Tibial nerve (tissue), 4 donors: ENCODE results near the gene STK10. TPM values are rescaled to one million over a fixed set of nuclear protein-coding genes. Genes with fewer than 3 reads are reported as not detected.

Experiments
- DNase-seq, 2 donors: peaks; one replicate each; pipeline ENCODE4 v3.0.0-alpha.2; 2019; ENCODE audit warnings: low spot score in 2 of 2
- H3K27ac ChIP-seq, 4 donors: fragments of 200-600 bp; sonication (generic) in 3 of 4; one replicate each; pipeline ENCODE4 v1.5.1; 2017 to 2019; ENCODE audit warnings: mild to moderate bottlenecking in 1 of 4
- H3K27me3 ChIP-seq, 2 donors: fragments of 200-600 bp; sonication (generic) in 1 of 2; one replicate each; pipeline versions ENCODE4 v1.5.1 to v1.6.0; 2017 to 2019
- H3K36me3 ChIP-seq, 3 donors: fragments of 200-600 bp; sonication (generic); one replicate each; pipeline ENCODE4 v1.5.1; 2018 to 2019
- H3K4me1 ChIP-seq, 4 donors: fragments of 200-600 bp; sonication (generic) in 3 of 4; one replicate each; pipeline ENCODE4 v1.5.1; 2017 to 2019
- H3K4me3 ChIP-seq, 4 donors: fragments of 200-600 bp; sonication (generic) in 3 of 4; one replicate each; pipeline ENCODE4 v1.5.1; 2017 to 2019; ENCODE audit warnings: mild to moderate bottlenecking in 1 of 4, moderate library complexity in 1 of 4
- H3K9me3 ChIP-seq, 4 donors: fragments of 200-600 bp; sonication (generic) in 3 of 4; one replicate each; pipeline ENCODE4 v1.5.1; 2017 to 2019
- CTCF ChIP-seq, 5 experiments: fragments of 200-600 bp in 3 of 5; fragments of 450-650 bp in 2 of 5; sonication (generic) in 3 of 5; IDR thresholded peaks; one replicate each; pipeline ENCODE4 v1.5.1; 2016 to 2019; ENCODE audit warnings: antibody characterized with exemption in 5 of 5, mild to moderate bottlenecking in 3 of 5, moderate library complexity in 2 of 5
- EP300 ChIP-seq, 2 donors: sonication (generic); formaldehyde crosslinking; IDR thresholded peaks; one replicate each; pipeline ENCODE4 v1.6.1; 2017; ENCODE audit warnings: antibody characterized with exemption in 2 of 2, mild to moderate bottlenecking in 1 of 2
- POLR2A ChIP-seq, 2 donors: fragments of 450-650 bp; IDR thresholded peaks; one replicate each; pipeline ENCODE4 v1.6.1; 2017; ENCODE audit warnings: antibody characterized with exemption in 2 of 2, mild to moderate bottlenecking in 2 of 2, moderate library complexity in 2 of 2
- WGBS, 2 donors: methylation state at CpG; one replicate each; pipeline ENCODE4 v1.1.5; 2018; 5-methylcytosine and 5-hydroxymethylcytosine counted together
- total RNA-seq, 4 donors: library from RNA; depleted of rRNA; stranded (reverse); fragments of >200 nt; gene quantifications; one replicate each; pipeline ENCODE4 v1.1.0, GENCODE V29; 2016

STK10 gene
- total RNA-seq, 4 donors from 2014 or later = 35.4 to 75.6 (median 48.0) TPM

- Histone ChIP-seq H3K9me3 (no peaks in the 10 kb centered on the region), H3K4me1 (peaks cover 0 to 79% (median 38%) of the 10 kb centered on the region in 4 donors), H3K27ac (no peak overlapping the region), H3K4me3 (no peak overlapping the region), H3K36me3 (no peaks in the 10 kb centered on the region), H3K27me3 (no peaks in the 10 kb centered on the region)
- DNase-seq = no peak
- TF ChIP-seq POLR2A (IDR thresholded peaks at IDR 0.05) = no peak
- no peak for TF ChIP-seq CTCF (IDR thresholded peaks at IDR 0.05)
- TF ChIP-seq EP300 (IDR thresholded peaks at IDR 0.05) = no peak
- WGBS, 2 donors = 28 to 29% methylated on average over 1 of the region's 1 CpG
These were observed 184.3 kb downstream of the STK10 start for GRCh38 chr5:172003746-172004145.

GRCh38 chr5:172002840-172003512 is 185.0 kb downstream of the STK10 start:
- Histone ChIP-seq H3K4me3 (no peak overlapping the region), H3K36me3 (no peaks in the 10 kb centered on the region), H3K27me3 (no peaks in the 10 kb centered on the region), H3K4me1 (peaks cover 0 to 72% (median 39%) of the 10 kb centered on the region in 4 donors), H3K9me3 (no peaks in the 10 kb centered on the region), H3K27ac (no peak overlapping the region)
- TF ChIP-seq EP300 (IDR thresholded peaks at IDR 0.05) = no peak
- no peak for TF ChIP-seq CTCF (IDR thresholded peaks at IDR 0.05)
- no peak for TF ChIP-seq POLR2A (IDR thresholded peaks at IDR 0.05)
- no peak for DNase-seq
- 76 to 80% methylated on average over 6 of the region's 6 CpGs for whole genome bisulfite sequencing, 2 donors

- peaks cover 0 to 66% (median 34%) of the 10 kb centered on the region in 4 donors for H3K4me1 ChIP-seq
- H3K27me3 ChIP-seq = no peaks in the 10 kb centered on the region
- no peak overlapping the region for H3K4me3 ChIP-seq
- H3K36me3 ChIP-seq = no peaks in the 10 kb centered on the region
- WGBS, 2 donors = 33 to 36% methylated on average over 2 of the region's 2 CpGs
- H3K9me3 ChIP-seq = no peaks in the 10 kb centered on the region
- TF ChIP-seq POLR2A (IDR thresholded peaks at IDR 0.05) = no peak
- TF ChIP-seq CTCF (IDR thresholded peaks at IDR 0.05) = peak in 2 of 5 experiments; percentile 20 to 28
- no peak for DNase-seq
- no peak overlapping the region for H3K27ac ChIP-seq
These were observed 185.7 kb downstream of the STK10 start for GRCh38 chr5:172002310-172002709.

GRCh38 chr5:171999877-172000276 is 188.1 kb downstream of the STK10 start:
- peaks cover 0 to 68% (median 28%) of the 10 kb centered on the region in 4 donors for H3K4me1 ChIP-seq
- no peaks in the 10 kb centered on the region for H3K9me3 ChIP-seq
- no peak overlapping the region for H3K4me3 ChIP-seq
- no peaks in the 10 kb centered on the region for H3K27me3 ChIP-seq
- WGBS, 2 donors = 71 to 80% methylated on average over 5 of the region's 5 CpGs
- peaks cover 0 to 9% (median 0%) of the 10 kb centered on the region in 3 donors for H3K36me3 ChIP-seq
- TF ChIP-seq EP300 (IDR thresholded peaks at IDR 0.05) (no peak), CTCF (IDR thresholded peaks at IDR 0.05) (no peak), POLR2A (IDR thresholded peaks at IDR 0.05) (no peak)
- no peak overlapping the region for H3K27ac ChIP-seq
- no peak for DNase-seq

DNA sequence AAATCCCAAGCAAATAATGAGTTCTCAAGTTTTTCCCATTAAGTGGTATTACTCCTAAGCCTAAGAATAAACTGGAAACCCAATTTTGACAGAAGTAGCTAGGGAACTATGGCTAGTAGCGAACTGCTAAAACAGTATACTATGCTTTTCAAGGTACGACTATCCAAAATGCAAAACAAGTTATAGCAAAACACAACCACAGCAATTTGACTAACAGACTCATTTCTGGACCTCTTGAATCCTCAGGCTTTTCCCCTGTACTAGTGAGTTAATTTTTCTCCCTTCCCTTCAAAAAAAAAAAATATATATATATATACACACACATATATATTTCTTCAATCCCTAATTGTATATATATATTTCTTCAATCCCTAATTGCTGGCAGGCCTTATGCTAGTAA is 188.9 kb downstream of the STK10 start:
- Histone ChIP-seq H3K4me1 (peaks cover 0 to 67% (median 20%) of the 10 kb centered on the region in 4 donors), H3K36me3 (peaks cover 0 to 9% (median 0%) of the 10 kb centered on the region in 3 donors), H3K4me3 (no peak overlapping the region), H3K27me3 (no peaks in the 10 kb centered on the region), H3K27ac (no peak overlapping the region), H3K9me3 (no peaks in the 10 kb centered on the region)
- no peak for DNase-seq
- TF ChIP-seq EP300 (IDR thresholded peaks at IDR 0.05) (no peak), POLR2A (IDR thresholded peaks at IDR 0.05) (no peak), CTCF (IDR thresholded peaks at IDR 0.05) (no peak)
- 93 to 97% methylated on average over 2 of the region's 2 CpGs for WGBS, 2 donors
